GM12878 (cell line): ENCODE results near the gene ADCY10. TPM values are rescaled to one million over a fixed set of nuclear protein-coding genes. Genes with fewer than 3 reads are reported as not detected.

ENCODE experiments used
- CBX5 ChIP-seq: sonication (generic); IDR thresholded peaks from 2 replicates; pipeline ENCODE4 v1.6.1; 2016; ENCODE audit warnings: low read depth, moderate library complexity, mild to moderate bottlenecking, inconsistent platforms
- CHD2 ChIP-seq: IDR thresholded peaks from 2 replicates; pipeline ENCODE4 v1.6.1; 2011; ENCODE audit warnings: low read depth, low read length, improper control_type of control experiment, borderline replicate concordance
- CHD4 ChIP-seq: fragments of 200-600 bp; sonication (generic); IDR thresholded peaks from 2 replicates; pipeline ENCODE4 v1.6.1; 2016; ENCODE audit warnings: mild to moderate bottlenecking
- CREM ChIP-seq: IDR thresholded peaks from 2 replicates; pipeline ENCODE4 v1.6.1; 2014; ENCODE audit warnings: antibody characterized with exemption, low read depth
- DPF2 ChIP-seq: fragments of 450-650 bp; IDR thresholded peaks from 2 replicates; pipeline ENCODE4 v1.6.1; 2017; ENCODE audit warnings: mild to moderate bottlenecking
- IRF4 ChIP-seq: IDR thresholded peaks from 2 replicates; pipeline ENCODE4 v1.6.1; 2011; ENCODE audit warnings: low read depth, low read length
- KAT2A ChIP-seq: conservative IDR thresholded peaks from 2 replicates; pipeline ENCODE4 v1.6.1; 2011; ENCODE audit warnings: low read depth, low read length; ENCODE audit not compliant: control insufficient read depth
- NRF1 ChIP-seq: conservative IDR thresholded peaks from 2 replicates; pipeline ENCODE4 v1.6.1; 2011; ENCODE audit warnings: mild to moderate bottlenecking, low read depth, low read length, improper control_type of control experiment
- PML ChIP-seq: IDR thresholded peaks from 2 replicates; pipeline ENCODE4 v1.6.1; 2012; ENCODE audit warnings: low read length, inconsistent platforms
- POLR2A ChIP-seq: IDR thresholded peaks from 2 replicates; pipeline ENCODE4 v1.6.1; 2011; ENCODE audit warnings: low read depth, mild to moderate bottlenecking, low read length
- RBBP5 ChIP-seq: fragments of 200-600 bp; sonication (generic); conservative IDR thresholded peaks from 2 replicates; pipeline ENCODE4 v1.6.1; 2016
- SREBF1 ChIP-seq: IDR thresholded peaks from 2 replicates; pipeline ENCODE4 v1.6.1; 2012; ENCODE audit warnings: mild to moderate bottlenecking, low read length
- SUPT20H ChIP-seq: IDR thresholded peaks from 2 replicates; pipeline ENCODE4 v1.6.1; 2011; ENCODE audit warnings: low read depth, mild to moderate bottlenecking, low read length, moderate library complexity, borderline replicate concordance; ENCODE audit not compliant: control insufficient read depth
- TBL1XR1 ChIP-seq: IDR thresholded peaks from 2 replicates; pipeline ENCODE4 v1.6.1; 2012; ENCODE audit warnings: low read depth, low read length, improper control_type of control experiment
- WRNIP1 ChIP-seq: IDR thresholded peaks from 2 replicates; pipeline ENCODE4 v1.6.1; 2011; ENCODE audit warnings: low read depth, low read length, improper control_type of control experiment, borderline replicate concordance
- YBX1 ChIP-seq: fragments of 450-650 bp; IDR thresholded peaks from 2 replicates; pipeline ENCODE4 v1.6.1; 2016; ENCODE audit warnings: antibody characterized with exemption
- ZNF217 ChIP-seq: fragments of 450-650 bp; IDR thresholded peaks from 2 replicates; pipeline ENCODE4 v1.6.1; 2017; ENCODE audit warnings: antibody characterized with exemption, mild to moderate bottlenecking
- ZSCAN29 ChIP-seq: fragments of 450-650 bp; IDR thresholded peaks from 2 replicates; pipeline ENCODE4 v1.6.1; 2017; ENCODE audit warnings: mild to moderate bottlenecking, moderate library complexity
- polyA plus RNA-seq, 11 experiments: library from polyadenylated mRNA; depleted of rRNA in 4 of 11; unstranded in 6 of 11; stranded (reverse) in 5 of 11; fragments of >200 nt; fragmentation: Nextera tagmentation in 4 of 11; fragmentation: Illumina TruSeq in 1 of 11; extraction: Ambion mirVana in 4 of 11; extraction: Trizol in 1 of 11; gene quantifications; 1 replicate in 1 of 11; 2 replicates in 10 of 11; pipeline versions ENCODE4 v1.2.1 to v1.2.3, GENCODE V29; 2011 to 2016; ENCODE audit warnings: inconsistent platforms in 2 of 11, missing spikeins in 2 of 11, low read depth in 1 of 11
- total RNA-seq, 4 experiments: library from RNA; depleted of rRNA in 3 of 4; stranded (reverse); fragments of >200 nt in 3 of 4; fragmentation: Illumina TruSeq in 1 of 4; extraction: Trizol in 1 of 4; gene quantifications; 2 replicates each; pipeline versions ENCODE4 v1.2.1 to v1.2.3, GENCODE V29; 2013 to 2021
- TF ChIP-seq, protein P1 (sequence below): fragments of 450-650 bp; formaldehyde crosslinking; IDR thresholded peaks from 2 replicates; pipeline ENCODE4 v1.5.0; 2022; ENCODE audit warnings: mild to moderate bottlenecking, missing genetic modification characterization
- TF ChIP-seq, protein P2 (sequence below): fragments of 450-650 bp; IDR thresholded peaks from 2 replicates; pipeline ENCODE4 v1.6.1; 2018; ENCODE audit warnings: borderline replicate concordance, mild to moderate bottlenecking; ENCODE audit not compliant: partially characterized antibody
- TF ChIP-seq, protein P3 (sequence below): IDR thresholded peaks from 2 replicates; pipeline ENCODE4 v1.6.1; 2012; ENCODE audit warnings: improper control_type of control experiment, low read depth, low read length; ENCODE audit not compliant: insufficient replicate concordance

ADCY10 gene
- total and polyA plus RNA-seq, 10 of the 15 experiments (the other 5 are each of a cell fraction or from before 2014, with no cell fraction given): 0.13 to 0.22 TPM; not detected in 8

DNA sequence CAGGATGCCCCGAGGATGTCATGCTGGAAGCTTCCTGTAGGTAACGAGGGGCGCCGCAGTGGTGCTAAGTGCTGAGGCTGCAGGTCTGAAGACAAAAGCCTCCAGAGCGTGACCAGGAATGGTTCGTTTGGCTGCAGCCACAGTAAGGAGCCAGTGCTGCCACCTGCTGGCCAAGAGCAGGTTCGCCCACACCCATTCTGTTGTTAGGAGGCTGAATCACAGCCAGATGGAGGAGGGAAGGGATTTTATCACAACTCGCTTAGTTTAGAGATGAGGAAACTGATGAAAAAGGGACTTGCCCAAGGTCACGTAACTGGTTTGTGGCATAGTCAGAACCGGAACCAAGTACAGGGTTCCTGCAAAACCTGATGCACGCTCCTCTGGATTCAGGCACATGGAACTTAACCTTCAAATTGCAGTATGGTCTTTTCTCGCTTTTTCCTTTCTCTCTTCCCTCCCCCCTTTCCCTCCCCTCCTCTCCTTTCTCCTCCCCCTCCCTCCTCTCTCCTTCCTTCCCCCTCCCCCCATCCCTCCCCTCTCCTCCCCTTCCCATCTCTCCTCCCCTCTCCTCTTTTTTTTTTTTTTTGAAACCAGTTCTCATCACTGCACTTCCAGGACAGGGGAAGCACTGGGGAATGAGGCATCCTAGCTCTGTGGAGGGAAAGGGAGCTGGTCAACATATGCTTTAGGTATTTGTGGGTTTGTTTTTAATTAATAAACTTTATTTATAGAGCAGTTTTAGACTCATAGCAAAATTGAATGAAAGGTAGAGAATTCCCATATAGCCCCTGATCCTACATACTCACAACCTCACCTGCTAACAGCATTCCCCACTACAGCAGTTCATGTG, 110.4 kb downstream of the ADCY10 start (continued):
- TF ChIP-seq DPF2: no peak
- no peak for TF ChIP-seq YBX1
- no peak for TF ChIP-seq SREBF1
- no peak for TF ChIP-seq PML
- no peak for TF ChIP-seq KAT2A
- TF ChIP-seq SUPT20H: no peak
- 0 out of 2 replicates have a peak, but pooled peaks have one; percentile 21 for TF ChIP-seq CHD2
- TF ChIP-seq NRF1: no peak
- TF ChIP-seq ZNF217: no peak
- no peak for TF ChIP-seq RBBP5
- TF ChIP-seq POLR2A: no peak
- TF ChIP-seq ZSCAN29: no peak
- TF ChIP-seq TBL1XR1: 0 out of 2 replicates have a peak, but pooled peaks have one; percentile 29
- TF ChIP-seq CREM: no peak
- TF ChIP-seq, protein P1, sequence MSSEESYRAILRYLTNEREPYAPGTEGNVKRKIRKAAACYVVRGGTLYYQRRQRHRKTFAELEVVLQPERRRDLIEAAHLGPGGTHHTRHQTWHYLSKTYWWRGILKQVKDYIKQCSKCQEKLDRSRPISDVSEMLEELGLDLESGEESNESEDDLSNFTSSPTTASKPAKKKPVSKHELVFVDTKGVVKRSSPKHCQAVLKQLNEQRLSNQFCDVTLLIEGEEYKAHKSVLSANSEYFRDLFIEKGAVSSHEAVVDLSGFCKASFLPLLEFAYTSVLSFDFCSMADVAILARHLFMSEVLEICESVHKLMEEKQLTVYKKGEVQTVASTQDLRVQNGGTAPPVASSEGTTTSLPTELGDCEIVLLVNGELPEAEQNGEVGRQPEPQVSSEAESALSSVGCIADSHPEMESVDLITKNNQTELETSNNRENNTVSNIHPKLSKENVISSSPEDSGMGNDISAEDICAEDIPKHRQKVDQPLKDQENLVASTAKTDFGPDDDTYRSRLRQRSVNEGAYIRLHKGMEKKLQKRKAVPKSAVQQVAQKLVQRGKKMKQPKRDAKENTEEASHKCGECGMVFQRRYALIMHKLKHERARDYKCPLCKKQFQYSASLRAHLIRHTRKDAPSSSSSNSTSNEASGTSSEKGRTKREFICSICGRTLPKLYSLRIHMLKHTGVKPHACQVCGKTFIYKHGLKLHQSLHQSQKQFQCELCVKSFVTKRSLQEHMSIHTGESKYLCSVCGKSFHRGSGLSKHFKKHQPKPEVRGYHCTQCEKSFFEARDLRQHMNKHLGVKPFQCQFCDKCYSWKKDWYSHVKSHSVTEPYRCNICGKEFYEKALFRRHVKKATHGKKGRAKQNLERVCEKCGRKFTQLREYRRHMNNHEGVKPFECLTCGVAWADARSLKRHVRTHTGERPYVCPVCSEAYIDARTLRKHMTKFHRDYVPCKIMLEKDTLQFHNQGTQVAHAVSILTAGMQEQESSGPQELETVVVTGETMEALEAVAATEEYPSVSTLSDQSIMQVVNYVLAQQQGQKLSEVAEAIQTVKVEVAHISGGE (CRISPR knock-in tag): no peak
- TF ChIP-seq WRNIP1: no peak
- TF ChIP-seq, protein P2, sequence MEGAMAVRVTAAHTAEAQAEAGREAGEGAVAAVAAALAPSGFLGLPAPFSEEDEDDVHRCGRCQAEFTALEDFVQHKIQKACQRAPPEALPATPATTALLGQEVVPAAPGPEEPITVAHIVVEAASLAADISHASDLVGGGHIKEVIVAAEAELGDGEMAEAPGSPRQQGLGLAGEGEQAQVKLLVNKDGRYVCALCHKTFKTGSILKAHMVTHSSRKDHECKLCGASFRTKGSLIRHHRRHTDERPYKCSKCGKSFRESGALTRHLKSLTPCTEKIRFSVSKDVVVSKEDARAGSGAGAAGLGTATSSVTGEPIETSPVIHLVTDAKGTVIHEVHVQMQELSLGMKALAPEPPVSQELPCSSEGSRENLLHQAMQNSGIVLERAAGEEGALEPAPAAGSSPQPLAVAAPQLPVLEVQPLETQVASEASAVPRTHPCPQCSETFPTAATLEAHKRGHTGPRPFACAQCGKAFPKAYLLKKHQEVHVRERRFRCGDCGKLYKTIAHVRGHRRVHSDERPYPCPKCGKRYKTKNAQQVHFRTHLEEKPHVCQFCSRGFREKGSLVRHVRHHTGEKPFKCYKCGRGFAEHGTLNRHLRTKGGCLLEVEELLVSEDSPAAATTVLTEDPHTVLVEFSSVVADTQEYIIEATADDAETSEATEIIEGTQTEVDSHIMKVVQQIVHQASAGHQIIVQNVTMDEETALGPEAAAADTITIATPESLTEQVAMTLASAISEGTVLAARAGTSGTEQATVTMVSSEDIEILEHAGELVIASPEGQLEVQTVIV: no peak
- peak; percentile 76; the same call in 1 of the 2 replicates for TF ChIP-seq CBX5
- TF ChIP-seq IRF4: 0 out of 2 replicates have a peak, but pooled peaks have one; percentile 42
- TF ChIP-seq CHD4: no peak
- TF ChIP-seq, protein P3, sequence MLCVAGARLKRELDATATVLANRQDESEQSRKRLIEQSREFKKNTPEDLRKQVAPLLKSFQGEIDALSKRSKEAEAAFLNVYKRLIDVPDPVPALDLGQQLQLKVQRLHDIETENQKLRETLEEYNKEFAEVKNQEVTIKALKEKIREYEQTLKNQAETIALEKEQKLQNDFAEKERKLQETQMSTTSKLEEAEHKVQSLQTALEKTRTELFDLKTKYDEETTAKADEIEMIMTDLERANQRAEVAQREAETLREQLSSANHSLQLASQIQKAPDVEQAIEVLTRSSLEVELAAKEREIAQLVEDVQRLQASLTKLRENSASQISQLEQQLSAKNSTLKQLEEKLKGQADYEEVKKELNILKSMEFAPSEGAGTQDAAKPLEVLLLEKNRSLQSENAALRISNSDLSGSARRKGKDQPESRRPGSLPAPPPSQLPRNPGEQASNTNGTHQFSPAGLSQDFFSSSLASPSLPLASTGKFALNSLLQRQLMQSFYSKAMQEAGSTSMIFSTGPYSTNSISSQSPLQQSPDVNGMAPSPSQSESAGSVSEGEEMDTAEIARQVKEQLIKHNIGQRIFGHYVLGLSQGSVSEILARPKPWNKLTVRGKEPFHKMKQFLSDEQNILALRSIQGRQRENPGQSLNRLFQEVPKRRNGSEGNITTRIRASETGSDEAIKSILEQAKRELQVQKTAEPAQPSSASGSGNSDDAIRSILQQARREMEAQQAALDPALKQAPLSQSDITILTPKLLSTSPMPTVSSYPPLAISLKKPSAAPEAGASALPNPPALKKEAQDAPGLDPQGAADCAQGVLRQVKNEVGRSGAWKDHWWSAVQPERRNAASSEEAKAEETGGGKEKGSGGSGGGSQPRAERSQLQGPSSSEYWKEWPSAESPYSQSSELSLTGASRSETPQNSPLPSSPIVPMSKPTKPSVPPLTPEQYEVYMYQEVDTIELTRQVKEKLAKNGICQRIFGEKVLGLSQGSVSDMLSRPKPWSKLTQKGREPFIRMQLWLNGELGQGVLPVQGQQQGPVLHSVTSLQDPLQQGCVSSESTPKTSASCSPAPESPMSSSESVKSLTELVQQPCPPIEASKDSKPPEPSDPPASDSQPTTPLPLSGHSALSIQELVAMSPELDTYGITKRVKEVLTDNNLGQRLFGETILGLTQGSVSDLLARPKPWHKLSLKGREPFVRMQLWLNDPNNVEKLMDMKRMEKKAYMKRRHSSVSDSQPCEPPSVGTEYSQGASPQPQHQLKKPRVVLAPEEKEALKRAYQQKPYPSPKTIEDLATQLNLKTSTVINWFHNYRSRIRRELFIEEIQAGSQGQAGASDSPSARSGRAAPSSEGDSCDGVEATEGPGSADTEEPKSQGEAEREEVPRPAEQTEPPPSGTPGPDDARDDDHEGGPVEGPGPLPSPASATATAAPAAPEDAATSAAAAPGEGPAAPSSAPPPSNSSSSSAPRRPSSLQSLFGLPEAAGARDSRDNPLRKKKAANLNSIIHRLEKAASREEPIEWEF: no peak
